ENCODE results near the gene ZNF215.

DNA sequence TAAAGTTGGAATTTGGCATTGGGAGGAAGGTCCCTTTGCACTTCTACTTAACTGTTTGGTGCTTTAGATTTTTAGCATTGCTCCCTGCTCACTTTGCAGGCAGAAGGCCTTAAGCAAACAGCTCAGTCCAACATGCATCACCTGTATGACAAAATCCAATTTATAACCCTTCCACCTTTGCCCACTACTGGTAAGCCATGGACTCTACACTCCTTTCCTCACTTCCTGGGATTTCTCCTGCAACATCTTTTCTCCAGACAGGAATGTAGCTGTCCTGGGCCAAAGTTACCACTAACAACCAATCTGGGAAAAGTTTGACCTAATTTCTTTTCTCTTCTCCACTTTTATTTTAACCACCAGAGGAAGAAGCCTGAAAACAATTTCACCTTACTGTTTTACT lies 32.1 kb upstream of the ZNF215 start:
- TF ChIP-seq SIN3A (IDR thresholded peaks at IDR 0.05; ENCODE audit: borderline replicate concordance, insufficient read depth, low read depth, low read length) = no peak
- TF ChIP-seq, protein P1, sequence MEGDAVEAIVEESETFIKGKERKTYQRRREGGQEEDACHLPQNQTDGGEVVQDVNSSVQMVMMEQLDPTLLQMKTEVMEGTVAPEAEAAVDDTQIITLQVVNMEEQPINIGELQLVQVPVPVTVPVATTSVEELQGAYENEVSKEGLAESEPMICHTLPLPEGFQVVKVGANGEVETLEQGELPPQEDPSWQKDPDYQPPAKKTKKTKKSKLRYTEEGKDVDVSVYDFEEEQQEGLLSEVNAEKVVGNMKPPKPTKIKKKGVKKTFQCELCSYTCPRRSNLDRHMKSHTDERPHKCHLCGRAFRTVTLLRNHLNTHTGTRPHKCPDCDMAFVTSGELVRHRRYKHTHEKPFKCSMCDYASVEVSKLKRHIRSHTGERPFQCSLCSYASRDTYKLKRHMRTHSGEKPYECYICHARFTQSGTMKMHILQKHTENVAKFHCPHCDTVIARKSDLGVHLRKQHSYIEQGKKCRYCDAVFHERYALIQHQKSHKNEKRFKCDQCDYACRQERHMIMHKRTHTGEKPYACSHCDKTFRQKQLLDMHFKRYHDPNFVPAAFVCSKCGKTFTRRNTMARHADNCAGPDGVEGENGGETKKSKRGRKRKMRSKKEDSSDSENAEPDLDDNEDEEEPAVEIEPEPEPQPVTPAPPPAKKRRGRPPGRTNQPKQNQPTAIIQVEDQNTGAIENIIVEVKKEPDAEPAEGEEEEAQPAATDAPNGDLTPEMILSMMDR (IDR thresholded peaks at IDR 0.05) = peak; percentile 17; the same call in 1 of the 2 replicates
- TF ChIP-seq POLR2AphosphoS5 (IDR thresholded peaks at IDR 0.05; ENCODE audit: low read depth, low read length) = no peak
- TF ChIP-seq, protein P2, sequence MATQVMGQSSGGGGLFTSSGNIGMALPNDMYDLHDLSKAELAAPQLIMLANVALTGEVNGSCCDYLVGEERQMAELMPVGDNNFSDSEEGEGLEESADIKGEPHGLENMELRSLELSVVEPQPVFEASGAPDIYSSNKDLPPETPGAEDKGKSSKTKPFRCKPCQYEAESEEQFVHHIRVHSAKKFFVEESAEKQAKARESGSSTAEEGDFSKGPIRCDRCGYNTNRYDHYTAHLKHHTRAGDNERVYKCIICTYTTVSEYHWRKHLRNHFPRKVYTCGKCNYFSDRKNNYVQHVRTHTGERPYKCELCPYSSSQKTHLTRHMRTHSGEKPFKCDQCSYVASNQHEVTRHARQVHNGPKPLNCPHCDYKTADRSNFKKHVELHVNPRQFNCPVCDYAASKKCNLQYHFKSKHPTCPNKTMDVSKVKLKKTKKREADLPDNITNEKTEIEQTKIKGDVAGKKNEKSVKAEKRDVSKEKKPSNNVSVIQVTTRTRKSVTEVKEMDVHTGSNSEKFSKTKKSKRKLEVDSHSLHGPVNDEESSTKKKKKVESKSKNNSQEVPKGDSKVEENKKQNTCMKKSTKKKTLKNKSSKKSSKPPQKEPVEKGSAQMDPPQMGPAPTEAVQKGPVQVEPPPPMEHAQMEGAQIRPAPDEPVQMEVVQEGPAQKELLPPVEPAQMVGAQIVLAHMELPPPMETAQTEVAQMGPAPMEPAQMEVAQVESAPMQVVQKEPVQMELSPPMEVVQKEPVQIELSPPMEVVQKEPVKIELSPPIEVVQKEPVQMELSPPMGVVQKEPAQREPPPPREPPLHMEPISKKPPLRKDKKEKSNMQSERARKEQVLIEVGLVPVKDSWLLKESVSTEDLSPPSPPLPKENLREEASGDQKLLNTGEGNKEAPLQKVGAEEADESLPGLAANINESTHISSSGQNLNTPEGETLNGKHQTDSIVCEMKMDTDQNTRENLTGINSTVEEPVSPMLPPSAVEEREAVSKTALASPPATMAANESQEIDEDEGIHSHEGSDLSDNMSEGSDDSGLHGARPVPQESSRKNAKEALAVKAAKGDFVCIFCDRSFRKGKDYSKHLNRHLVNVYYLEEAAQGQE (IDR thresholded peaks at IDR 0.05; ENCODE audit: insufficient read depth in 1 of 2, low read depth in 2 of 2, low read length in 1 of 2) = no peak
